GM23248 (cell line): ENCODE measurements around the gene GSC. TPM values are rescaled to one million over a fixed set of nuclear protein-coding genes. Genes with fewer than 3 reads are reported as not detected.

Source experiments
- DNase-seq: peaks from one replicate; pipeline ENCODE4 v3.0.0-alpha.2; 2015
- H2AFZ ChIP-seq: fragments of 200-600 bp; sonication (generic); 2 replicates; pipeline ENCODE4 v1.6.1; 2016; ENCODE audit warnings: antibody characterized with exemption
- H3F3A ChIP-seq: fragments of 200-600 bp; sonication (generic); 2 replicates; pipeline ENCODE4 v1.6.1; 2016; ENCODE audit warnings: mild to moderate bottlenecking, antibody characterized with exemption, mixed run types; ENCODE audit not compliant: insufficient read depth
- H3K27ac ChIP-seq: fragments of 200-600 bp; sonication (generic); 2 replicates; pipeline ENCODE4 v1.5.1; 2016; ENCODE audit warnings: mild to moderate bottlenecking
- H3K27me3 ChIP-seq: fragments of 200-600 bp; sonication (generic); replicated peaks from 2 replicates; pipeline ENCODE4 v1.6.1; 2016; ENCODE audit warnings: mild to moderate bottlenecking; ENCODE audit not compliant: insufficient read depth
- H3K36me3 ChIP-seq: fragments of 200-600 bp; sonication (generic); 2 replicates; pipeline ENCODE4 v1.6.1; 2016; ENCODE audit warnings: low read depth, mild to moderate bottlenecking
- H3K4me1 ChIP-seq: fragments of 200-600 bp; sonication (generic); 2 replicates; pipeline ENCODE4 v1.6.1; 2016; ENCODE audit warnings: mild to moderate bottlenecking; ENCODE audit not compliant: insufficient read depth
- H3K4me2 ChIP-seq: fragments of 200-600 bp; sonication (generic); one replicate; pipeline ENCODE4 v1.6.1; 2016; ENCODE audit warnings: mild to moderate bottlenecking; ENCODE audit not compliant: unreplicated experiment
- H3K4me3 ChIP-seq: fragments of 200-600 bp; sonication (generic); 2 replicates; pipeline ENCODE4 v1.5.1; 2016; ENCODE audit warnings: mild to moderate bottlenecking
- H3K79me2 ChIP-seq: fragments of 200-600 bp; sonication (generic); 2 replicates; pipeline ENCODE4 v1.6.1; 2016; ENCODE audit warnings: mild to moderate bottlenecking; ENCODE audit not compliant: insufficient read depth
- H3K9ac ChIP-seq: fragments of 200-600 bp; sonication (generic); 2 replicates; pipeline ENCODE4 v1.6.1; 2016; ENCODE audit warnings: mild to moderate bottlenecking
- H3K9me2 ChIP-seq: fragments of 200-600 bp; sonication (generic); 2 replicates; pipeline ENCODE4 v1.6.1; 2016; ENCODE audit warnings: mixed run types, mild to moderate bottlenecking, moderate library complexity; ENCODE audit not compliant: insufficient read depth
- H3K9me3 ChIP-seq: fragments of 200-600 bp; sonication (generic); one replicate; pipeline ENCODE4 v1.6.1; 2017; ENCODE audit warnings: low read depth
- H4K20me1 ChIP-seq: fragments of 200-600 bp; sonication (generic); 2 replicates; pipeline ENCODE4 v1.6.0; 2016; ENCODE audit not compliant: insufficient read depth
- EZH2 ChIP-seq: fragments of 200-600 bp; sonication (generic); IDR thresholded peaks from 2 replicates; pipeline ENCODE4 v1.6.1; 2018; ENCODE audit warnings: antibody characterized with exemption, mild to moderate bottlenecking; ENCODE audit not compliant: insufficient read depth, poor library complexity, severe bottlenecking
- EZH2phosphoT487 ChIP-seq: fragments of 200-600 bp; sonication (generic); IDR thresholded peaks from 2 replicates; pipeline ENCODE4 v1.6.1; 2018; ENCODE audit warnings: antibody characterized with exemption, moderate library complexity, mild to moderate bottlenecking, low read depth; ENCODE audit not compliant: insufficient read depth
- WGBS, 2 experiments: methylation state at CpG; one replicate each; pipeline ENCODE4 v1.1.6; 2015 to 2017; ENCODE audit warnings: low lambda C conversion rate in 2 of 2, low coverage in 1 of 2; ENCODE audit errors: missing lambda C conversion rate in 2 of 2; 5-methylcytosine and 5-hydroxymethylcytosine counted together
- in situ Hi-C: fragments of 300-500 bp; cut with MboI; formaldehyde crosslinking; loops from 2 replicates; pipeline ENCODE4 v1.15.0; 2020
- polyA plus RNA-seq: library from polyadenylated mRNA; unstranded; fragments of >200 nt; fragmentation: Nextera tagmentation; extraction: Ambion mirVana; gene quantifications from 2 replicates; pipeline ENCODE4 v1.2.1, GENCODE V29; 2016
- total RNA-seq: library from RNA; depleted of rRNA; stranded (reverse); fragments of >200 nt; shearing (Covaris generic); gene quantifications from 2 replicates; pipeline ENCODE4 v1.2.3, GENCODE V29; 2014

GSC gene
- total and polyA plus RNA-seq, 2 experiments from 2014 or later, result 1.3 to 2.3 TPM

DNA sequence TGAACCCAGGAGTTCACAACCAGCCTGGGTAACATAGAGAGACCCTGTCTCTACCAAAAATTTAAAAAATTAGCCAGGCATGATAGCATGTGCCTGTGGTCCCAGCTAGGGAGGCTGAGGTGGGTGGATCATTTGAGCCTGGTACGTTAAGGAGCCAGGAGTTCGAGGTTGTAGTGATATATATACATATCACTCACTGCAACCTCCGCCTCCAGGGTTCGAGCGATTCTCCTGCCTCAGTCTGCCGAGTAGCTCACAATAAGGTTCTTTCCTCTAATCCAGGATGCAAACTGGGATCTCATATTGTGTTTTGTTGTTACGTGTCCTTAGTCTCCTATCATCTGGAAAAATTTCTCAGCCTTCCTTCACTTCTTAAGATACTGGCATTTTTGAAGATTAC lies 24.0 kb upstream of the GSC start:
- WGBS, 2 experiments, result 89 to 98% methylated on average over 7 of the region's 7 CpGs
- no peaks in the 10 kb centered on the region for H3K9me2 ChIP-seq
- 0 out of 2 replicates have a peak, but pooled peaks cover 5% of the 10 kb centered on the region for H3K4me1 ChIP-seq
- in situ Hi-C loops, result no loop called here
- no peaks in the 10 kb centered on the region for H3F3A ChIP-seq
- no peak overlapping the region for H3K4me3 ChIP-seq
- TF ChIP-seq EZH2 (no peak), EZH2phosphoT487 (no peak)
- H2AFZ ChIP-seq, result no peak overlapping the region
- no peak overlapping the region for H3K9ac ChIP-seq
- no peak for DNase-seq
- H3K4me2 ChIP-seq, result no peak overlapping the region
- H3K36me3 ChIP-seq, result no peaks in the 10 kb centered on the region
- no peaks in the 10 kb centered on the region for H4K20me1 ChIP-seq
- H3K27ac ChIP-seq, result no peak overlapping the region
- H3K27me3 ChIP-seq, result no peaks in the 10 kb centered on the region
- no peaks in the 10 kb centered on the region for H3K9me3 ChIP-seq
- no peaks in the 10 kb centered on the region for H3K79me2 ChIP-seq

DNA sequence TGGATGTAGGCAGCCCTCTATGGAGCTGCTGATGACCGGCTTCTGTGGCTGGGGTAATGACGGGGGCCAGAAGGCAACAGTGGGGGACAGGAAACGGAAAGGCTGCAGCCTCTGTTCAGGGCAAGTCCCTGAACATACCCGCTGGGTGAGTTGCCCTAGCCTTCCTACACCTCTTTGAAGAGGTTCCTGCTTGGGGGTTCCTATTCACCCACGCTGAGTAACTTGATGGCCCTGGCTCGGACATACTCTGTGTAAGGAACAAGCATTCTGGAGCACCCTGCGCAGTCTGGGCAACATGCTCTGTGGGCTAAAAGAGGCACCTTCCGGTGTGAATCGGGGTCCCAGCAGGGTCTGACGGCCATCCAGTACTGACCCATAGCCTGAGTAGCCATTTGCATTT lies 17.7 kb upstream of the GSC start:
- Histone ChIP-seq H3K9me2 (no peaks in the 10 kb centered on the region), H3K27ac (no peak overlapping the region), H3K9ac (no peak overlapping the region), H3K27me3 (no peaks in the 10 kb centered on the region), H3K36me3 (no peaks in the 10 kb centered on the region), H3K4me1 (no peaks in the 10 kb centered on the region), H2AFZ (no peak overlapping the region), H3K4me2 (no peak overlapping the region), H3K9me3 (no peaks in the 10 kb centered on the region), H4K20me1 (no peaks in the 10 kb centered on the region), H3F3A (no peaks in the 10 kb centered on the region), H3K4me3 (no peak overlapping the region), H3K79me2 (no peaks in the 10 kb centered on the region)
- 77 to 79% methylated on average over 10 of the region's 10 CpGs for WGBS, 2 experiments
- no peak for DNase-seq
- no peak for TF ChIP-seq EZH2
- TF ChIP-seq EZH2phosphoT487, result no peak
- in situ Hi-C loops, result no loop called here

DNA sequence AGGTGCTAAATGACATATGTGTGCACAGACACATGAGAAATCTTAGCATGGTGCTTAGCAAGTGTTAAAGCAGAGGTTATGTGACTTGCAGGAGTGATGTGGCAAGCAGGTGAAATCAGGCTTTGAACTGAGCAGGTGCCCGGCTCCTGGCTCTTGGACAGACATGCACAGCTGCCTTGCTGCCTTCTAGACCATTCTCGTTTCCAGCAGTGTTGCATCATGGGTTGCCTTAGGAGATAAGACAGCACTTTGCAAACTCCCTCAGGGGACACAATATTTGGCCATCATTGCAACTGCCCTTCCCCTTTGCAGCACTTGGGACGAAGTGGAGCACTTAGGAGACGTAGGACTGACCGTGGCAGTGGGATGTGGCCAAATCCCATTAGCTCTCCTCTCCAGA lies 17.2 kb upstream of the GSC start:
- Histone ChIP-seq H3F3A (no peaks in the 10 kb centered on the region), H3K27me3 (no peaks in the 10 kb centered on the region), H3K9ac (no peak overlapping the region), H3K9me3 (no peaks in the 10 kb centered on the region), H3K27ac (no peak overlapping the region), H3K79me2 (no peaks in the 10 kb centered on the region), H3K4me1 (no peaks in the 10 kb centered on the region), H3K36me3 (no peaks in the 10 kb centered on the region), H2AFZ (no peak overlapping the region), H3K4me3 (no peak overlapping the region), H3K9me2 (no peaks in the 10 kb centered on the region), H4K20me1 (no peaks in the 10 kb centered on the region), H3K4me2 (no peak overlapping the region)
- TF ChIP-seq EZH2phosphoT487 (no peak), EZH2 (no peak)
- DNase-seq, result no peak
- WGBS, 2 experiments, result 60 to 86% methylated on average over 4 of the region's 5 CpGs
- in situ Hi-C loops, result no loop called here

DNA sequence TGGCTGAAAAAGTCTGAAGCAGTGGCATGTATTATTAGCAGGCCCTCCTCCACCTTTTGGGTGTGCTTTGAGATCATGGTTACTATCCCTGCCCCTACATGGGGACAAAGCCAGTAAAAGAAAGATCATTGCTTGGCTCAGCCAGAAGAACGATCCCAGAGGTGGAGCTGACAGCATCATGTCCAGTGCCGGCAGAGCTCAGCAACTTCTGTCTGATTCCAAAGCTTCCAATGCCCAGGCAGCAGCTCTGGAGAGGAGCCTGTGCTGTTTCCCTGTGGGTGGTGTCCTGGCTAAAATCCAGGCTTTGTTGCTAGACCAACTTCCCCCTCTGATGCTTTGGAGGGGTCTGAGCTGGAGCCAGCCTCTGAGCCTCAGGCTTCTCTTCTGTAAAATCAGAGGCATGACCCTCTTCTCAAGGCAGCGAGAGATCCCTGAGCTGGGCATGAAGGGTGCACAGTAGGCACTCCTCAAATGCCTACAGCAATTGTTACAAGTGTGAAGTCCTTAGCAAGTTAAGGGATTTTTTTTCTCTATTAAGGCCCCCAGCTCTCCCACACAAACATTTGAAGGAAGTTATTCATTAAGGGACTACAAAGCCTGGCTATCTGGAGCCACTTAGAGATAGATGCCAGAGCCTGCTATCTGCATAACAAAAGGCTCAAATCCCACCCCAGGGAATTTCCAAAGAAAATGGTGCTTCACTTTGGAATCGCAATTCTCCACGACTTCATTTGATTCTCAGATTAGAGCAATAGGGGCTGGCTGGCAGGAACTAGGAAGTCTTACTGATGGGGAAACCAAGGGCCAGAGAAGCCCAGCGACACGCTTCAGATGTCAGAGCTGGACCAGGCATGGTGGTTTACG lies 10.9 kb upstream of the GSC start:
- Histone ChIP-seq H3F3A (no peaks in the 10 kb centered on the region), H3K9me3 (no peaks in the 10 kb centered on the region), H3K79me2 (no peaks in the 10 kb centered on the region), H3K36me3 (no peaks in the 10 kb centered on the region), H4K20me1 (no peaks in the 10 kb centered on the region), H3K27me3 (no peaks in the 10 kb centered on the region), H2AFZ (no peak overlapping the region), H3K9me2 (no peaks in the 10 kb centered on the region), H3K4me1 (0 out of 2 replicates have a peak, but pooled peaks cover 5% of the 10 kb centered on the region), H3K9ac (no peak overlapping the region), H3K27ac (no peak overlapping the region), H3K4me3 (no peak overlapping the region), H3K4me2 (no peak overlapping the region)
- in situ Hi-C loops, result no loop called here
- 49 to 59% methylated on average over 8 of the region's 8 CpGs for WGBS, 2 experiments
- TF ChIP-seq EZH2phosphoT487, result no peak
- no peak for TF ChIP-seq EZH2
- no peak for DNase-seq
